GM23338 (cell line): ENCODE data around the gene PDLIM5. TPM values are rescaled to one million over a fixed set of nuclear protein-coding genes. Genes with fewer than 3 reads are reported as not detected.

Experiments
- ATAC-seq: fragments of 200-7000 bp; cut with Tn5 transposase; 3 replicates; pipeline ENCODE4 v1.9.1; 2020
- DNase-seq: peaks from one replicate; pipeline ENCODE4 v3.0.0-alpha.2; 2015; ENCODE audit warnings: low spot score
- H2AFZ ChIP-seq: fragments of 200-600 bp; sonication (generic); 2 replicates; pipeline ENCODE4 v1.8.0; 2016; ENCODE audit warnings: antibody characterized with exemption, mild to moderate bottlenecking, moderate library complexity
- H3F3A ChIP-seq: fragments of 200-600 bp; sonication (generic); replicated peaks from 2 replicates; pipeline ENCODE4 v1.8.0; 2017; ENCODE audit warnings: antibody characterized with exemption, mixed run types, low read depth
- H3K27ac ChIP-seq: fragments of 200-600 bp; sonication (generic); 2 replicates; pipeline ENCODE4 v1.6.1; 2016; ENCODE audit warnings: low read depth
- H3K27me3 ChIP-seq: fragments of 200-600 bp; sonication (generic); 2 replicates; pipeline ENCODE4 v1.8.0; 2016; ENCODE audit warnings: mild to moderate bottlenecking, mixed run types, moderate library complexity; ENCODE audit not compliant: insufficient read depth
- H3K36me3 ChIP-seq: fragments of 200-600 bp; sonication (generic); 2 replicates; pipeline ENCODE4 v1.8.0; 2016; ENCODE audit warnings: mild to moderate bottlenecking; ENCODE audit not compliant: insufficient read depth
- H3K4me1 ChIP-seq: fragments of 200-600 bp; sonication (generic); 2 replicates; pipeline ENCODE4 v1.8.0; 2016; ENCODE audit warnings: mild to moderate bottlenecking, moderate library complexity; ENCODE audit not compliant: insufficient read depth
- H3K4me2 ChIP-seq: fragments of 200-600 bp; sonication (generic); 2 replicates; pipeline ENCODE4 v1.7.1; 2017; ENCODE audit warnings: mixed run types
- H3K4me3 ChIP-seq: fragments of 200-600 bp; sonication (generic); 2 replicates; pipeline ENCODE4 v1.6.1; 2016; ENCODE audit warnings: mixed run types
- H3K79me2 ChIP-seq: fragments of 200-600 bp; sonication (generic); replicated peaks from 2 replicates; pipeline ENCODE4 v1.8.0; 2017; ENCODE audit warnings: mild to moderate bottlenecking; ENCODE audit not compliant: insufficient read depth
- H3K9me2 ChIP-seq: fragments of 200-600 bp; sonication (generic); 2 replicates; pipeline ENCODE4 v1.8.0; 2017; ENCODE audit not compliant: insufficient read depth
- H4K20me1 ChIP-seq: fragments of 200-600 bp; sonication (generic); replicated peaks from 2 replicates; pipeline ENCODE4 v1.8.0; 2017; ENCODE audit warnings: mild to moderate bottlenecking; ENCODE audit not compliant: insufficient read depth
- H3K27ac Mint-ChIP-seq: 2 replicates; pipeline ENCODE4 v1.8.0; 2020; ENCODE audit warnings: inconsistent platforms, mild to moderate bottlenecking, moderate library complexity, mixed read lengths
- H3K27me3 Mint-ChIP-seq: 3 replicates; pipeline ENCODE4 v1.8.0; 2022; ENCODE audit warnings: low read depth, mild to moderate bottlenecking, moderate library complexity, mixed read lengths, inconsistent platforms; ENCODE audit not compliant: insufficient read depth, poor library complexity
- H3K36me3 Mint-ChIP-seq: 3 replicates; pipeline ENCODE4 v1.8.0; 2021; ENCODE audit warnings: low read depth, mild to moderate bottlenecking, inconsistent platforms, moderate library complexity, mixed read lengths
- H3K4me1 Mint-ChIP-seq: 3 replicates; pipeline ENCODE4 v1.8.0; 2020; ENCODE audit warnings: mild to moderate bottlenecking, inconsistent platforms, mixed read lengths
- H3K4me3 Mint-ChIP-seq: 3 replicates; pipeline ENCODE4 v1.8.0; 2021; ENCODE audit warnings: moderate library complexity, mild to moderate bottlenecking, inconsistent platforms, mixed read lengths
- H3K9me3 Mint-ChIP-seq: 3 replicates; pipeline ENCODE4 v1.8.0; 2020; ENCODE audit warnings: moderate library complexity, mild to moderate bottlenecking, inconsistent platforms, mixed read lengths
- CREB1 ChIP-seq: fragments of 250-450 bp; sonication (Bioruptor Pico); IDR thresholded peaks from 2 replicates; pipeline ENCODE4 v1.5.0; 2020; ENCODE audit warnings: low read depth, mild to moderate bottlenecking, moderate library complexity
- EZH2 ChIP-seq: fragments of 200-600 bp; sonication (generic); IDR thresholded peaks from one replicate; pipeline ENCODE4 v1.8.0; 2017; ENCODE audit warnings: antibody characterized with exemption, mild to moderate bottlenecking, low read depth; ENCODE audit not compliant: unreplicated experiment
- EZH2phosphoT487 ChIP-seq: fragments of 200-600 bp; sonication (generic); IDR thresholded peaks from one replicate; pipeline ENCODE4 v1.8.1; 2018; ENCODE audit warnings: antibody characterized with exemption; ENCODE audit not compliant: unreplicated experiment
- JUNB ChIP-seq: IDR thresholded peaks from one replicate; pipeline ENCODE4 v1.6.1; 2016; ENCODE audit warnings: antibody characterized with exemption; ENCODE audit not compliant: unreplicated experiment
- NANOG ChIP-seq: IDR thresholded peaks from 2 replicates; pipeline ENCODE4 v1.6.1; 2016; ENCODE audit warnings: antibody characterized with exemption, borderline replicate concordance
- POLR2AphosphoS5 ChIP-seq: IDR thresholded peaks from 2 replicates; pipeline ENCODE4 v1.6.1; 2016; ENCODE audit warnings: antibody characterized with exemption, low read depth
- STAT1 ChIP-seq: IDR thresholded peaks from one replicate; pipeline ENCODE4 v1.6.1; 2016; ENCODE audit warnings: antibody characterized with exemption; ENCODE audit not compliant: unreplicated experiment
- ZNF114 ChIP-seq: fragments of 250-450 bp; sonication (Bioruptor Pico); IDR thresholded peaks from 2 replicates; pipeline ENCODE4 v1.5.0; 2020; ENCODE audit warnings: mild to moderate bottlenecking, moderate library complexity
- polyA plus RNA-seq: library from polyadenylated mRNA; unstranded; fragments of >200 nt; fragmentation: Nextera tagmentation; extraction: Ambion mirVana; gene quantifications from 2 replicates; pipeline ENCODE4 v1.2.1, GENCODE V29; 2016
- total RNA-seq: library from RNA; depleted of rRNA; stranded (reverse); fragments of >200 nt; shearing (Covaris generic); gene quantifications from 2 replicates; pipeline ENCODE4 v1.2.3, GENCODE V29; 2014
- TF ChIP-seq, protein P1 (sequence below): IDR thresholded peaks from one replicate; pipeline ENCODE4 v1.6.1; 2018; ENCODE audit warnings: antibody characterized with exemption; ENCODE audit not compliant: unreplicated experiment
- TF ChIP-seq, protein P2 (sequence below), 2 experiments: fragments of 200-600 bp in 1 of 2; sonication (generic) in 1 of 2; conservative IDR thresholded peaks; 2 replicates each; pipeline versions ENCODE4 v1.5.1 to v1.6.1; 2016 to 2017; ENCODE audit warnings: antibody characterized with exemption in 2 of 2, low read depth in 2 of 2, mild to moderate bottlenecking in 2 of 2, moderate library complexity in 1 of 2
- TF ChIP-seq, protein P3 (sequence below): IDR thresholded peaks from 2 replicates; pipeline ENCODE4 v1.6.1; 2016; ENCODE audit warnings: antibody characterized with exemption

Gene PDLIM5
- total and polyA plus RNA-seq, 2 experiments from 2014 or later, result 45.2 to 53.0 TPM

DNA sequence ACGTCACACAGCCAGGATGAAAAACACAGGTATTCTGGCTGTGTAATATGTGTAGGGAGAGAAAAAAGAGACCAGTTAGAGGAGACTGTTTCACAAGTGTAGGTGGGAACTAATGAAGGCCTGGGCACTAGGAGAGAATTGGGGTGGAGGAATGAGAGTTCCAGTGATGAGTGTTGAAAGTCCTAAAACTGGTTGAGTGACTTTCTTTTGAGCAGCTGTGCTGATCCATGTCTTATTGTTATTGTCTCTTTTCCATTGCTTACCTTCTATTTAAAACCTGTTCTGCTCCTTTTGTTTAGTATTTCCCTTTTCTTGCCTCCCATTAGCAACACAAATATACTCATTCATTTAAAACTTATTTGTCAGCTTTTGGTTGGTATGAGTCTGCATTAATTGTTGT lies 88.7 kb downstream of the PDLIM5 start (continued):
- TF ChIP-seq EZH2 (no peak), STAT1 (no peak), POLR2AphosphoS5 (no peak), JUNB (no peak), NANOG (no peak)
- TF ChIP-seq, protein P1, sequence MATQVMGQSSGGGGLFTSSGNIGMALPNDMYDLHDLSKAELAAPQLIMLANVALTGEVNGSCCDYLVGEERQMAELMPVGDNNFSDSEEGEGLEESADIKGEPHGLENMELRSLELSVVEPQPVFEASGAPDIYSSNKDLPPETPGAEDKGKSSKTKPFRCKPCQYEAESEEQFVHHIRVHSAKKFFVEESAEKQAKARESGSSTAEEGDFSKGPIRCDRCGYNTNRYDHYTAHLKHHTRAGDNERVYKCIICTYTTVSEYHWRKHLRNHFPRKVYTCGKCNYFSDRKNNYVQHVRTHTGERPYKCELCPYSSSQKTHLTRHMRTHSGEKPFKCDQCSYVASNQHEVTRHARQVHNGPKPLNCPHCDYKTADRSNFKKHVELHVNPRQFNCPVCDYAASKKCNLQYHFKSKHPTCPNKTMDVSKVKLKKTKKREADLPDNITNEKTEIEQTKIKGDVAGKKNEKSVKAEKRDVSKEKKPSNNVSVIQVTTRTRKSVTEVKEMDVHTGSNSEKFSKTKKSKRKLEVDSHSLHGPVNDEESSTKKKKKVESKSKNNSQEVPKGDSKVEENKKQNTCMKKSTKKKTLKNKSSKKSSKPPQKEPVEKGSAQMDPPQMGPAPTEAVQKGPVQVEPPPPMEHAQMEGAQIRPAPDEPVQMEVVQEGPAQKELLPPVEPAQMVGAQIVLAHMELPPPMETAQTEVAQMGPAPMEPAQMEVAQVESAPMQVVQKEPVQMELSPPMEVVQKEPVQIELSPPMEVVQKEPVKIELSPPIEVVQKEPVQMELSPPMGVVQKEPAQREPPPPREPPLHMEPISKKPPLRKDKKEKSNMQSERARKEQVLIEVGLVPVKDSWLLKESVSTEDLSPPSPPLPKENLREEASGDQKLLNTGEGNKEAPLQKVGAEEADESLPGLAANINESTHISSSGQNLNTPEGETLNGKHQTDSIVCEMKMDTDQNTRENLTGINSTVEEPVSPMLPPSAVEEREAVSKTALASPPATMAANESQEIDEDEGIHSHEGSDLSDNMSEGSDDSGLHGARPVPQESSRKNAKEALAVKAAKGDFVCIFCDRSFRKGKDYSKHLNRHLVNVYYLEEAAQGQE, result no peak
- TF ChIP-seq, protein P2, sequence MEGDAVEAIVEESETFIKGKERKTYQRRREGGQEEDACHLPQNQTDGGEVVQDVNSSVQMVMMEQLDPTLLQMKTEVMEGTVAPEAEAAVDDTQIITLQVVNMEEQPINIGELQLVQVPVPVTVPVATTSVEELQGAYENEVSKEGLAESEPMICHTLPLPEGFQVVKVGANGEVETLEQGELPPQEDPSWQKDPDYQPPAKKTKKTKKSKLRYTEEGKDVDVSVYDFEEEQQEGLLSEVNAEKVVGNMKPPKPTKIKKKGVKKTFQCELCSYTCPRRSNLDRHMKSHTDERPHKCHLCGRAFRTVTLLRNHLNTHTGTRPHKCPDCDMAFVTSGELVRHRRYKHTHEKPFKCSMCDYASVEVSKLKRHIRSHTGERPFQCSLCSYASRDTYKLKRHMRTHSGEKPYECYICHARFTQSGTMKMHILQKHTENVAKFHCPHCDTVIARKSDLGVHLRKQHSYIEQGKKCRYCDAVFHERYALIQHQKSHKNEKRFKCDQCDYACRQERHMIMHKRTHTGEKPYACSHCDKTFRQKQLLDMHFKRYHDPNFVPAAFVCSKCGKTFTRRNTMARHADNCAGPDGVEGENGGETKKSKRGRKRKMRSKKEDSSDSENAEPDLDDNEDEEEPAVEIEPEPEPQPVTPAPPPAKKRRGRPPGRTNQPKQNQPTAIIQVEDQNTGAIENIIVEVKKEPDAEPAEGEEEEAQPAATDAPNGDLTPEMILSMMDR (conservative IDR thresholded peaks at IDR 0.05; ENCODE audit: low read depth in 2 of 2), result no peak
- TF ChIP-seq, protein P3, sequence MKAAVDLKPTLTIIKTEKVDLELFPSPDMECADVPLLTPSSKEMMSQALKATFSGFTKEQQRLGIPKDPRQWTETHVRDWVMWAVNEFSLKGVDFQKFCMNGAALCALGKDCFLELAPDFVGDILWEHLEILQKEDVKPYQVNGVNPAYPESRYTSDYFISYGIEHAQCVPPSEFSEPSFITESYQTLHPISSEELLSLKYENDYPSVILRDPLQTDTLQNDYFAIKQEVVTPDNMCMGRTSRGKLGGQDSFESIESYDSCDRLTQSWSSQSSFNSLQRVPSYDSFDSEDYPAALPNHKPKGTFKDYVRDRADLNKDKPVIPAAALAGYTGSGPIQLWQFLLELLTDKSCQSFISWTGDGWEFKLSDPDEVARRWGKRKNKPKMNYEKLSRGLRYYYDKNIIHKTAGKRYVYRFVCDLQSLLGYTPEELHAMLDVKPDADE, result no peak

DNA sequence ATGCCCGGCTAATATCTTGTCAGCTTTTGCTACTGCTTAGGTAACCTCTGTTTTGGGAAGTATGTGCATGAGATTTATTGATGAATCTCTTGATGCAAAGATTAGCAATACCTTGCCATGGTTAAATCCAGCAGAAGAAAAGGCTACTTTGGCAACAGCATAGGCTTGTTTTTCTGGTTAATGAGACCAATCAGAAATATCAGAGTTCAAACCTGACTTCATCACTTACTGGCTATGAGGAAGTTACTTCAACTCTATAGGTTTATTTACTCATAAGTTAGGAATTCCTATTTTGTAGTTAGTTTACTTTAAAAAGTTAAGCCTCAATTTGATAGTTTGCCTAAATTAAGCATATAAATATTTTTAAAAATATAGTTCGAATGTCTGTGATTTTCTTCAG lies 93.1 kb downstream of the PDLIM5 start:
- Histone ChIP-seq H3K4me2 (no peak overlapping the region), H3K27me3 (no peaks in the 10 kb centered on the region), H3K27ac (0 out of 2 replicates have a peak overlapping the region, but pooled peaks have one; percentile 17), H3F3A (no peaks in the 10 kb centered on the region), H3K79me2 (peaks cover 4% of the 10 kb centered on the region; the same call in 1 of the 2 replicates), H3K4me1 (peaks cover 41% of the 10 kb centered on the region), H3K9me2 (no peaks in the 10 kb centered on the region), H4K20me1 (no peaks in the 10 kb centered on the region), H2AFZ (no peak overlapping the region), H3K4me3 (no peak overlapping the region), H3K36me3 (no peaks in the 10 kb centered on the region)
- H3K36me3 Mint-ChIP-seq, result peaks cover 5% of the 10 kb centered on the region; the same call in 2 of the 3 replicates
- H3K9me3 Mint-ChIP-seq, result no peaks in the 10 kb centered on the region
- ATAC-seq (no peak), DNase-seq (no peak)
- H3K27me3 Mint-ChIP-seq, result peaks cover 2% of the 10 kb centered on the region
- peaks cover 34% of the 10 kb centered on the region for H3K4me1 Mint-ChIP-seq
- H3K4me3 Mint-ChIP-seq, result no peak overlapping the region
- no peak overlapping the region for H3K27ac Mint-ChIP-seq
- TF ChIP-seq CREB1 (CRISPR knock-in tag) (no peak), STAT1 (no peak), ZNF114 (no peak), EZH2 (no peak), EZH2phosphoT487 (no peak), JUNB (no peak), NANOG (no peak)
- TF ChIP-seq, protein P1, result no peak
- TF ChIP-seq, protein P2 (conservative IDR thresholded peaks at IDR 0.05; ENCODE audit: low read depth in 2 of 2), result no peak
